SK-N-SH treated with all-trans-retinoic acid at 6 μM for 48 hours (cell line): ENCODE measurements around the gene SBF2.
"Not testable (repeated sequence)": the region's sequence is repeated elsewhere in the genome, so short reads cannot be mapped to it uniquely, and the experiment has no call there.

Experiments used
- ATAC-seq: fragments of 200-7000 bp; cut with Tn5 transposase; 3 replicates; pipeline ENCODE4 v1.9.1; 2020; ENCODE audit warnings: mild to moderate bottlenecking, moderate library complexity
- ARNTL ChIP-seq: fragments of 450-650 bp; formaldehyde crosslinking; IDR thresholded peaks from 2 replicates; pipeline ENCODE4 v1.5.0; 2020; ENCODE audit warnings: low read depth, mild to moderate bottlenecking, moderate library complexity, borderline replicate concordance
- BACH2 ChIP-seq: fragments of 250-450 bp; sonication (Bioruptor Pico); IDR thresholded peaks from 2 replicates; pipeline ENCODE4 v1.9.0; 2021; ENCODE audit warnings: mild to moderate bottlenecking, borderline replicate concordance
- CREB5 ChIP-seq: fragments of 250-450 bp; sonication (Bioruptor Pico); IDR thresholded peaks from 2 replicates; pipeline ENCODE4 v1.5.1; 2020; ENCODE audit warnings: low read depth, mild to moderate bottlenecking, moderate library complexity
- CSDC2 ChIP-seq: fragments of 250-450 bp; sonication (Bioruptor Pico); IDR thresholded peaks from 2 replicates; pipeline ENCODE4 v1.5.0; 2020; ENCODE audit warnings: mild to moderate bottlenecking, moderate library complexity
- CSRNP3 ChIP-seq: fragments of 250-450 bp; sonication (Bioruptor Pico); IDR thresholded peaks from 2 replicates; pipeline ENCODE4 v1.5.1; 2021; ENCODE audit warnings: mild to moderate bottlenecking, moderate library complexity
- ESRRG ChIP-seq: fragments of 250-450 bp; sonication (Bioruptor Pico); IDR thresholded peaks from 2 replicates; pipeline ENCODE4 v1.6.1; 2021; ENCODE audit warnings: mild to moderate bottlenecking
- GLIS3 ChIP-seq: fragments of 250-450 bp; sonication (Bioruptor Pico); IDR thresholded peaks from 2 replicates; pipeline ENCODE4 v1.5.0; 2020; ENCODE audit warnings: mild to moderate bottlenecking, moderate library complexity
- ISL1 ChIP-seq: fragments of 250-450 bp; sonication (Bioruptor Pico); IDR thresholded peaks from 2 replicates; pipeline ENCODE4 v2.1.2; 2022; ENCODE audit warnings: mild to moderate bottlenecking, moderate library complexity
- OSR1 ChIP-seq: fragments of 250-450 bp; sonication (Bioruptor Pico); IDR thresholded peaks from 2 replicates; pipeline ENCODE4 v1.8.0; 2022; ENCODE audit warnings: moderate library complexity, mild to moderate bottlenecking, inconsistent platforms
- PATZ1 ChIP-seq: fragments of 250-450 bp; sonication (Bioruptor Pico); IDR thresholded peaks from 2 replicates; pipeline ENCODE4 v1.8.0; 2020; ENCODE audit warnings: mild to moderate bottlenecking, moderate library complexity, borderline replicate concordance
- POU6F1 ChIP-seq: fragments of 250-450 bp; sonication (Bioruptor Pico); IDR thresholded peaks from 2 replicates; pipeline ENCODE4 v1.8.0; 2021; ENCODE audit warnings: low read depth, mild to moderate bottlenecking, moderate library complexity, borderline replicate concordance
- PPARA ChIP-seq: fragments of 250-450 bp; sonication (Bioruptor Pico); IDR thresholded peaks from 2 replicates; pipeline ENCODE4 v1.5.0; 2020; ENCODE audit warnings: mild to moderate bottlenecking, borderline replicate concordance
- SNAI2 ChIP-seq: fragments of 250-450 bp; sonication (Bioruptor Pico); IDR thresholded peaks from 2 replicates; pipeline ENCODE4 v1.5.0; 2020; ENCODE audit warnings: mild to moderate bottlenecking, moderate library complexity
- TCF4 ChIP-seq: fragments of 250-450 bp; sonication (Bioruptor Pico); IDR thresholded peaks from 2 replicates; pipeline ENCODE4 v1.8.0; 2021; ENCODE audit warnings: mild to moderate bottlenecking, moderate library complexity, borderline replicate concordance
- TOX ChIP-seq: fragments of 250-450 bp; sonication (Bioruptor Pico); IDR thresholded peaks from 2 replicates; pipeline ENCODE4 v1.8.0; 2021; ENCODE audit warnings: mild to moderate bottlenecking, moderate library complexity, borderline replicate concordance
- TSHZ2 ChIP-seq: fragments of 250-450 bp; sonication (Bioruptor Pico); IDR thresholded peaks from 2 replicates; pipeline ENCODE4 v1.5.0; 2020; ENCODE audit warnings: mild to moderate bottlenecking, moderate library complexity
- ZC3H10 ChIP-seq: fragments of 250-450 bp; sonication (Bioruptor Pico); IDR thresholded peaks from 2 replicates; pipeline ENCODE4 v1.5.1; 2021; ENCODE audit warnings: mild to moderate bottlenecking, moderate library complexity
- ZFP30 ChIP-seq: fragments of 450-650 bp; formaldehyde crosslinking; IDR thresholded peaks from 2 replicates; pipeline ENCODE4 v1.5.0; 2022; ENCODE audit warnings: mild to moderate bottlenecking, moderate library complexity
- ZNF565 ChIP-seq: fragments of 450-650 bp; formaldehyde crosslinking; conservative IDR thresholded peaks from 2 replicates; pipeline ENCODE4 v1.5.0; 2020; ENCODE audit warnings: low read depth, mild to moderate bottlenecking, moderate library complexity

Gene SBF2

GRCh38 chr11:10041332-10041731, 252.7 kb downstream of the SBF2 start:
- ATAC-seq = no peak
- TF ChIP-seq SNAI2 (no peak), PATZ1 (CRISPR knock-in tag) (no peak), OSR1 (CRISPR knock-in tag) (no peak), ZNF565 (CRISPR knock-in tag) (no peak), POU6F1 (CRISPR knock-in tag) (no peak), GLIS3 (no peak), TOX (CRISPR knock-in tag) (no peak), BACH2 (CRISPR knock-in tag) (no peak), ESRRG (CRISPR knock-in tag) (no peak), ZC3H10 (CRISPR knock-in tag) (no peak), PPARA (CRISPR knock-in tag) (no peak), ARNTL (CRISPR knock-in tag) (no peak)
- TF ChIP-seq, all 23 proteins: peak for 0

- TF ChIP-seq POU6F1 (CRISPR knock-in tag) = no peak
- TF ChIP-seq ZC3H10 (CRISPR knock-in tag) = no peak
- no peak for TF ChIP-seq CSRNP3
- TF ChIP-seq TSHZ2 (CRISPR knock-in tag) = no peak
- no peak for ATAC-seq
Observed at GRCh38 chr11:10038521-10039302, 255.3 kb downstream of the SBF2 start.

- ATAC-seq = not testable (repeated sequence)
Observed at GRCh38 chr11:10035932-10036331, 258.1 kb downstream of the SBF2 start.

GRCh38 chr11:10032935-10033334, 261.1 kb downstream of the SBF2 start:
- peak; percentile 51; the same call in 2 of the 3 replicates for ATAC-seq

GRCh38 chr11:10030122-10030490, 263.9 kb downstream of the SBF2 start:
- no peak for ATAC-seq
- TF ChIP-seq TCF4 (no peak; the same call in 1 of the 2 replicates), CSDC2 (no peak), ZC3H10 (CRISPR knock-in tag) (no peak), CREB5 (CRISPR knock-in tag) (no peak), POU6F1 (CRISPR knock-in tag) (no peak), OSR1 (CRISPR knock-in tag) (no peak)

More at GRCh38 chr11:10032935-10033334, 261.1 kb downstream of the SBF2 start:
- TF ChIP-seq ZFP30 (no peak), ISL1 (peak; percentile 89)
